HG03108 (cell line): ENCODE measurements around the gene SPON2.
A peak's percentile ranks its signal among the peaks of the same experiment; 100 is the strongest.
"Not testable (repeated sequence)": the region's sequence is repeated elsewhere in the genome, so short reads cannot be mapped to it uniquely, and the experiment has no call there.

ENCODE experiments used
- ATAC-seq: cut with Tn5 transposase; IDR thresholded peaks from one replicate; pipeline ENCODE4 v1.9.1; 2021; ENCODE audit warnings: moderate library complexity; ENCODE audit not compliant: unreplicated experiment

The SPON2 gene

DNA sequence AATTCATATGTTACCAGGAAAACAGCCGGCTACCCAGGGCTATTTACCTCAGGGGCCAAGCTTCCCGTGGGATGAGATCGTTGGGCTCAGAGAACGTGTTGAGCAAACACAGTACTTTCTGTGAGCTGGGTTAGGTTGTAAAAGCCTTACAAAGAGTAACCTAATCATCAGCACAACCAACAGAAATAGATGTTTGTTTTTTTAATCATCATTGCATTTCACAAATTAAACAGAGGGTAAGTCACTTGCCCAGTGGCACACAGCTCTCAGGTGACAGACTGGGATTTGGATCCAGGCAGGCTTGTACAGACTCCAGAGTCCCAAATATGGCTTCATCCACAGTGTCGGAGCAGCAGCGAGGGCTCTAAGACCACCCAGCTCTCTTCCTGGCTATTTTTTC is 20.1 kb downstream of the SPON2 start:
- no peak for ATAC-seq

DNA sequence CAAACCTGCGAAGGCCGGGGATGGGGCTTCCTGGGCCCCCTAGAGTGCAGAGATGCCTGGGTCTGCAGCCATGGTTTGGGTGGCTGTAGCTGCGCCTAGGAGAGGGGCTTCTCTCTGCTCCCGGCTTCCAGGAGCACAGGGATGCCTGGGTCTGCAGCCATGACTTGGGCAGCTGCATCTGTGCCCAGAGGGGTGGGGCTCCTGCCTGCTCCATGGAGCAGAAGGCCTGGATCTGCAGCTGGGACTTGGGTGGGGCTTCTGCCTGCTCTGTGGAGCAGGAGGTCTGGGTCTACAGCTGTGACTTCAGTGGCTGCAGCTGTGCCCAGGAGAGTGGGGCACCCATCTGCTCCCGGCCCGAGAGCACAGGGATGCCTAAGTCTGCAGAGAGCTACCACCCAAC is 20.8 kb downstream of the SPON2 start:
- ATAC-seq, result no peak

DNA sequence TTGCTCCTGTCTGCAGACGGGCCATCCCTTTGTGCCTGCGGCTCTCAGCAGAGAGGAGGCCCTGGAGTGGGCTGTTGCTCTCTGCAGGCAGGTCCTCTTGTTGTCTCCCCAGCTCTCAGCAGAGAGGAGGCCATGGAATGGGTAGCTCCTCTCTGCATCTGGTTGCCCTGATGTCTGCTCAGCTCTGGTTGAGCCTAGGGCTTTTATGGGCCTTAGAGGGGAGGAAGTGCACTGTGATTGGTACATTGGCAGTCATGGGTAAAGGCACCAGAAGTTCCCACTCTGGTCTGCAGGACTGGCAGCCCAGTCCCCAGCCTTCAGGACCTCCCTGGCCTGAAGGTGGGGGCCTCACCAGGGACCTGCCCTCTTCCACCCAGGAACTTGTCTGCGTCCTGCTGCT is 21.5 kb downstream of the SPON2 start:
- no peak for ATAC-seq

DNA sequence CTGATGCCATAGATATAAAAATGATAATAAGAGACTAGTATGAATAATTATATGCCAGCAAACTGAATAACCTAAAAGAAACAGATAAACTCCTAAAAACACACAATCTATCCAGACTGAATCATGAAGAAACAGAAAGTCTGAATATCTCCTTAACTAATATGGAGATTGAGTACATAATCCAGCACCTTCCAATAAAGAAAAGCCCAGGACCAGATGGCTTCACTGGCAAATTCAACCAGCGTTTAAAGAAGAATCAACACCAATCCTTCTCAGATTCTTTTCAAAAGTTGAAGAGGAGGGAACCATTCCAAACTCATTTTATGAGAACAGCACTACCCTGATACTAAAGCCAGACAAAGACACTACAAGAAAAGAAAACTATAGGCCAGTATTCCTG is 32.5 kb downstream of the SPON2 start:
- ATAC-seq, result no peak

DNA sequence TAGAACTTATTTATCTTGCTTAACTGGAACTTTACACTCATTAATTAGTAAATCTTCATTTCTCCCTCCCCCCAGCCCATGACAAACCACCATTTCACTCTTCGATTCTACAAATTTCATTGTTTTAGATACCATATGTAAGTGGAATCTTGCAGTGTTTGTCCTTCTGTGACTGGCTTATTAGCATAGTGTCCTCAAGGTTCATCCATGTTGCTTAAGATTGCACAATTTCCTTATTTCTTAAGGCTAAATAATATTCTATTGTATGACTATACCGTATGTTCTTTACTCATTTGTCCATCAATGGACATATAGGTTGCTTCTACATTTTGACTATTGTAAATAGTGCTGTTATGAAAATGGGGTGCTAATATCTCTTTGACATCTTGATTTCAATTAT is 34.5 kb downstream of the SPON2 start:
- no peak for ATAC-seq

DNA sequence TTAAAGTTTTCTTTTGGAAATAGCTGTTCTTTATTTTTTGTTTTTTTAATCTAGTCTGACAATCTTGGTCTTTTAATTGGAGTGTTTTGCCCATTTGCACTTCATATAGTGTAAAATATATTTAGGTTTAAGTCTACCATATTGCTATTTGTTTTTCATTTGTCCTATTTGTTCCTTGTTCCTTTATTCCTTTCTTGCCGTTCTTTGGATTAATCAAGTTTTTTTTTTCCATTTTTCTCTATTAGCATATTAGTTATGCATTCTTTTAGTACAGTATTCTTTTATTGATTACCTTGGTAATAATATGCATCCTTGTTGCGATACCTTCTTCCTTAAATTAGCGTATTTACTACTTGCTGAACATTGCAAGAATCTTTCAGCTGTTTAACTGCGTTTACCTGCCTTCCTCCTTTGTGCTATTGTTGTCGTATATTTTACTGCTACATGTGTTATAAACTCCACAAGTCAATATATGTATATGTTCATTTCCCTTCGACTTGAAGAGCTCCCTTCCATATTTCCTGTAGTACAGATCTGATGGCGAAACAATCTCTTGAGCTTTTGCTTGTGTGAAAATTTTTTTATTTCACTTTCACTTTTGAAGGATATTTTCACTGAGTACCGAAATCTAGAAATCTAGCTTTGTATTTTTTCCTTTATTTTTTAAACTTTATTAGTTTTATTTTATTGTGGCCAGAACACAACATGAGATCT is 35.2 kb downstream of the SPON2 start:
- no peak for ATAC-seq

GRCh38 chr4:1136048-1136447 is 36.3 kb downstream of the SPON2 start:
- no peak for ATAC-seq

DNA sequence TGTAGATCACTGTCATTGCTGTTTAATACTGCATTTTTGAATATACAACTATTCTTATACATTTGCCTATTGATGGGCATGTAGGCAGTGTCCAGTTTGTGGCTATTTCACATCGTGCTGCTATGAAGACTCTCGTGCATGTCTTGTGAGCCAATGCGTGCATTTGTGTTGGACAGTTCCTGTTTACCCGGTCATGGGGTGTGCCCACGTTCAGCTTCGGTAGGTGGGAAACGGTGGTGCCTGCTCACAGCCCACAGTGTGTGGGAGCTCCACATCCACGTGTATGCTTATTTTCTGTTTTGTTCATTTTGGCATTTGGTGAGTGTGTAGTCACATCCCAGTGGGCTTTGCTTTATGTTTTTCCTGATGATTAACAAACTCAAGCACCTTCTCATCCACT is 39.4 kb downstream of the SPON2 start:
- ATAC-seq, result no peak

DNA sequence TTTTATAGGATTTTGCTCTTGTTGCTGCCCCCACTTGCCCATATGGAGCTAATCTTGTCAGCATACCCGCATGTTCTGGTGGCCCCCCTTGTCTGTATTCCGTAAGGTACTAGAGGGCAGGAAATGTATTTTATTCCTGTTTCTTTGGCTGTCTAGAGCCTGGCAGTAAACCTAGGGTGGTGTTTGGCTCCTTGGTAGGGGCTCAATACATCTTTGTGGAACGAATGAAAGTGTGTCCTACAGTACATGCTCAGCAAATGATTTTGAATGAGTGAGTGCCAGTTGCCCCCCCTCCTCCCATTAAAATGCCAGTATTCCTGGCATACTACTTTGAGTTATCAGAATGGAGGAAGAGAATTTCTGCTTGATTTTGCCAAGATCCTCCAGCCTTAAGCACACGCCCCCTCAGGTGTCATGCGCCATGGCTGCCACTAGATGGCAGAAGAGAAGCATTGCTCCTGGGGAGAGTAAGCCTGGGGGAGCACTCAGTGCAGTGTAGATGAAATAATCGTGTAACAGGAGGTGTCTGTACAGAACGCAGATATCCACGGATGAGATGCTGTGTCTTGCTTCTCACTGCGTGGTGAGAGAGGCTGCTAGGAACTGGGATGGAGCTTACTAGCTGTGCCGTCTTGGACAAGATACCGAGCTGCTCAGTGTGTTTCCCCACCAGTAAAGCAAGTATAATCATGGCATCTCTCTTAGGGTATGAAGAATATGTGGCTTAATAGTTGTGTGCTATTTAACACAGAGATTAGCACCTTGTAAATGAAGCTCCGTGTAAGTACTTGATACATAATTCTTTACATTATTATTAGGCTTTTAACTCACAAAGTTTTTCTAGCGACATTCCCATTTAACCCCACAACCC is 41.8 kb downstream of the SPON2 start:
- peak; percentile 76 for ATAC-seq

- no peak for ATAC-seq
These were observed 45.9 kb downstream of the SPON2 start for GRCh38 chr4:1126506-1126905.

DNA sequence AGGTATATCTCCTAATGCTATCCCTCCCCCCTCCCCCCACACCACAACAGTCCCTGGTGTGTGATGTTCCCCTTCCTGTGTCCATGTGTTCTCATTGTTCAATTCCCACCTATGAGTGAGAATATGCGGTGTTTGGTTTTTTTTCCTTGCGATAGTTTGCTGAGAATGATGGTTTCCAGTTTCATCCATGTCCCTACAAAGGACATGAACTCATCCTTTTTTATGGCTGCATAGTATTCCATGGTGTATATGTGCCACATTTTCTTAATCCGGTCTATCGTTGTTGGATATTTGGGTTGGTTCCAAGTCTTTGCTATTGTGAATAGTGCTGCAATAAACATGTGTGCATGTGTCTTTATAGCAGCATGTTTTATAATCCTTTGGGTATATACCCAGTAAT is 46.9 kb downstream of the SPON2 start:
- not testable (repeated sequence) for ATAC-seq

DNA sequence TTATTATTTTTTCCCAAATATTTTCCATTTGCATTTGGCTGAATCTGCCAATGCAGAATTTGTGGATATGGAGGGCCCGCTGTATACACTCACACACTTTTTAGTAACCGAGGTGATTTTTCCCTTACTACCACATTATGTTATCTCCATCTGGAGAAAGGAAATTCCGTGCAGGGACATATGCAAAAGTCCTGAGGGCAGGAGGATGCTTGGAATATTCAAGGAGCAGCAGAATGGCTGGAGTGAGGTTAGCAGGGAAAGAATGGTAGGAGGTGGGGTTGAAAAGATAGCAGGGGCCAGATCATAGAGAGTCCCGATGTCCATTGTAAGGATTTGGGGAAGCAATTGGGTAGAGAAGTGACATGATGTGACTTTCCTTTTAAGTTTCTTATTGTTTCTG is 47.6 kb downstream of the SPON2 start:
- no peak for ATAC-seq

- ATAC-seq, result no peak
These were observed 49.9 kb downstream of the SPON2 start for GRCh38 chr4:1122505-1122904.
